B cell (primary cell): ENCODE results near the gene JMJD6. TPM values are rescaled to one million over a fixed set of nuclear protein-coding genes. Genes with fewer than 3 reads are reported as not detected.

ENCODE experiments used
- ATAC-seq: fragments of 200-7000 bp; cut with Tn5 transposase; one replicate; pipeline ENCODE4 v1.10.0; 2021; ENCODE audit warnings: low read depth, mild to moderate bottlenecking, moderate number of reproducible peaks, moderate library complexity
- CTCF ChIA-PET: fragments of 350-600 bp; sonication (Branson Sonifier 250); formaldehyde crosslinking; loops from one replicate; lab custom pipeline; 2021; ENCODE audit warnings: antibody characterized with exemption, inconsistent platforms; lab: Charles Lee
- POLR2A ChIA-PET: fragments of 350-600 bp; sonication (Branson Sonifier 250); formaldehyde crosslinking; loops from one replicate; lab custom pipeline; 2021; ENCODE audit warnings: antibody characterized with exemption; lab: Charles Lee
- DNase-seq: peaks from one replicate; pipeline ENCODE4 v3.0.0; 2013
- H2AFZ ChIP-seq: 2 replicates; pipeline ENCODE4 v1.6.1; 2012; ENCODE audit warnings: mild to moderate bottlenecking, low read depth, low read length; ENCODE audit not compliant: insufficient read depth, poor library complexity, severe bottlenecking
- H3K27ac ChIP-seq, 2 donors: 1 replicate in 1 of 2; 2 replicates in 1 of 2; pipeline ENCODE4 v1.5.1; 2012 to 2013; ENCODE audit warnings: low read length in 2 of 2, mild to moderate bottlenecking in 2 of 2, moderate library complexity in 1 of 2
- H3K27me3 ChIP-seq, 4 experiments: fragments of 200-600 bp in 1 of 4; sonication (generic) in 1 of 4; replicated peaks in 1 of 4; 1 replicate in 2 of 4; 2 replicates in 2 of 4; pipeline versions ENCODE4 v1.6.1 to v1.7.0; 2013 to 2016; ENCODE audit warnings: low read length in 3 of 4, mild to moderate bottlenecking in 2 of 4, mixed read lengths in 1 of 4, moderate library complexity in 1 of 4; ENCODE audit not compliant: insufficient read depth in 4 of 4, control insufficient read depth in 3 of 4; ENCODE audit errors: control extremely low read depth in 1 of 4
- H3K36me3 ChIP-seq, 2 experiments: replicated peaks in 1 of 2; 1 replicate in 1 of 2; 2 replicates in 1 of 2; pipeline versions ENCODE4 v1.6.1 to v1.7.1; 2013; ENCODE audit warnings: low read length in 1 of 2; ENCODE audit not compliant: insufficient read depth in 2 of 2, control insufficient read depth in 1 of 2; ENCODE audit errors: control extremely low read depth in 1 of 2, extremely low read depth in 1 of 2
- H3K4me1 ChIP-seq, 2 donors: fragments of 200-600 bp in 1 of 2; sonication (generic) in 1 of 2; 1 replicate in 1 of 2; 2 replicates in 1 of 2; pipeline versions ENCODE4 v1.5.1 to v1.6.1; 2013 to 2017; ENCODE audit warnings: low read length in 2 of 2; ENCODE audit not compliant: control insufficient read depth in 2 of 2, insufficient read depth in 2 of 2
- H3K4me2 ChIP-seq: replicated peaks from 2 replicates; pipeline ENCODE3; 2012; ENCODE audit warnings: mild to moderate bottlenecking, low read depth, low read length; ENCODE audit not compliant: poor library complexity, severe bottlenecking
- H3K4me3 ChIP-seq, 5 experiments: fragments of 200-600 bp in 1 of 5; sonication (generic) in 1 of 5; 1 replicate in 3 of 5; 2 replicates in 2 of 5; pipeline versions ENCODE4 v1.5.1 to v1.7.0; 2011 to 2016; ENCODE audit warnings: low read length in 4 of 5, mild to moderate bottlenecking in 4 of 5, low read depth in 2 of 5, control low read depth in 1 of 5, moderate library complexity in 1 of 5; ENCODE audit not compliant: insufficient read depth in 1 of 5; ENCODE audit errors: control extremely low read depth in 1 of 5, extremely low read depth in 1 of 5
- H3K79me2 ChIP-seq: fragments of 200-600 bp; sonication (generic); one replicate; pipeline ENCODE4 v1.6.0; 2016; ENCODE audit warnings: low read length; ENCODE audit not compliant: control insufficient read depth, insufficient read depth
- H3K9ac ChIP-seq: fragments of 200-600 bp; sonication (generic); 2 replicates; pipeline ENCODE4 v1.6.1; 2017; ENCODE audit warnings: mild to moderate bottlenecking, low read length, moderate library complexity
- H3K9me3 ChIP-seq, 3 donors: one replicate each; pipeline versions ENCODE4 v1.6.1 to v1.7.1; 2013; ENCODE audit warnings: low read length in 2 of 3; ENCODE audit not compliant: control insufficient read depth in 2 of 3, insufficient read depth in 1 of 3; ENCODE audit errors: control extremely low read depth in 1 of 3
- H4K20me1 ChIP-seq: 2 replicates; pipeline ENCODE4 v1.6.0; 2012; ENCODE audit warnings: mild to moderate bottlenecking, low read length; ENCODE audit not compliant: insufficient read depth, control insufficient read depth, poor library complexity, severe bottlenecking
- H3K27ac Mint-ChIP-seq: one replicate; pipeline ENCODE4 v1.8.0; 2021; ENCODE audit warnings: mixed read lengths
- H3K27me3 Mint-ChIP-seq: one replicate; pipeline ENCODE4 v1.8.0; 2021; ENCODE audit warnings: mixed read lengths
- H3K4me1 Mint-ChIP-seq: one replicate; pipeline ENCODE4 v1.8.0; 2021; ENCODE audit warnings: mixed read lengths
- H3K4me3 Mint-ChIP-seq: one replicate; pipeline ENCODE4 v1.8.0; 2021; ENCODE audit warnings: mixed read lengths
- H3K9me3 Mint-ChIP-seq: one replicate; pipeline ENCODE4 v1.8.0; 2022; ENCODE audit warnings: mixed read lengths; ENCODE audit not compliant: insufficient read depth
- EZH2 ChIP-seq: IDR thresholded peaks from 2 replicates; pipeline ENCODE4 v1.6.1; 2012; ENCODE audit warnings: borderline replicate concordance, low read depth, mild to moderate bottlenecking, moderate library complexity, low read length; ENCODE audit not compliant: insufficient read depth, poor library complexity, severe bottlenecking
- WGBS: methylation state at CpG from one replicate; pipeline ENCODE4 v1.1.5; 2013; ENCODE audit warnings: missing lambda C conversion rate; ENCODE audit not compliant: insufficient coverage; 5-methylcytosine and 5-hydroxymethylcytosine counted together
- intact Hi-C: fragments of 100-400 bp; cut with micrococcal nuclease; formaldehyde crosslinking; loops from one replicate; pipeline ENCODE4 v1.10.0; 2022
- polyA plus RNA-seq: library from polyadenylated mRNA; depleted of rRNA; stranded (reverse); fragments of >200 nt; gene quantifications from 2 replicates; pipeline ENCODE4 v1.2.3, GENCODE V29; 2012
- total RNA-seq, 2 donors: library from RNA; stranded (reverse); fragments of 120-200 nt in 1 of 2; gene quantifications; 1 replicate in 1 of 2; 2 replicates in 1 of 2; pipeline versions ENCODE4 v1.2.3 to v1.2.4, GENCODE V29; 2013 to 2022
- TF ChIP-seq, protein P1 (sequence below): fragments of 200-600 bp; IDR thresholded peaks from one replicate; pipeline ENCODE4 v1.8.0; 2022; ENCODE audit warnings: antibody characterized with exemption, mild to moderate bottlenecking

Gene JMJD6
- total and polyA plus RNA-seq, 2 donors (not counting 1 experiment from before 2014, with no cell fraction given) = 38.2 to 45.0 TPM

DNA sequence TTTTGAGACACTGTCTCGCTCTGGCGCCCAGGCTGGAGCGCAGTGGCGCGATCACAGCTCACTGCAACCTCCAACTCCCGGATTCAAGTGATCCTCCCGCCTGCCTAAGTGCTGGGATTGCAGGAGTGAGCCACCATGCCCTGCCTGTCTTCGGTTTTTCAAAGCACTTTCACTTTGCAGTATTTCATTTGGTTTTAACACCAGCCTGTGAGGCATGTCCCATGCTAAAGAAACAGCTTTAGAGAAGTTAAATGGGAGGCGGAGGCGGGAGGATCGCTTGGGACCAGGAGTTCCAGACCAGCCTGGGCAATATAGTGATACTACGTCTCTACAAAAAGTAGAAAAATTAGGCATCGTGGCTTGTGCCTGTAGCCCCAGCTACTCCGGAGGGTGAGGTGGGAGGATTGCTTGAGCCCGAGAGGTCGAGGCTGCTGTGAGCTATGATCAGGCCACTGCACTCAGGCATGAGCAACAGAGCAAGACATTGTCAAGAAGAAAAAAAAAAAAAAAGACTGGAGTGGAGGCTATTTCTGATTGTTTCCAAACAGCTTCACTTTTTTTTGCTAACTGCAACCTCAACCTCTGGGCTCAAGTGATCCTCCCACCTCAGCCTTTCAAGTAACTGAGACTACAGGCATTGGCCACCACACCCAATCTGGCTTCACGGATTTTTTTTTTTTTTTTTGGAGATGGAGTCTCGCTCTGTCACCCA is 1.5 kb upstream of the JMJD6 start:
- intact Hi-C loops = loop anchor here (2.0 to 5.0 kb wide), 3 partner anchors 17 to 943 kb away; partner anchors contain the start of genes MXRA7, UBE2O and UNK
- ChIA-PET POLR2A (interaction anchor here (0.5 to 5.6 kb wide), 2 partner anchors 9 to 89 kb away, joined by 6 to 75 read pairs; partner anchors contain the start of genes MFSD11 and SRSF2), CTCF (interaction anchor here (1.0 to 6.3 kb wide), 4 partner anchors 9 to 328 kb away, joined by 3 to 56 read pairs (median 18); partner anchors contain the start of genes MFSD11 and SRSF2)
- no peak for TF ChIP-seq EZH2
- TF ChIP-seq, protein P1, sequence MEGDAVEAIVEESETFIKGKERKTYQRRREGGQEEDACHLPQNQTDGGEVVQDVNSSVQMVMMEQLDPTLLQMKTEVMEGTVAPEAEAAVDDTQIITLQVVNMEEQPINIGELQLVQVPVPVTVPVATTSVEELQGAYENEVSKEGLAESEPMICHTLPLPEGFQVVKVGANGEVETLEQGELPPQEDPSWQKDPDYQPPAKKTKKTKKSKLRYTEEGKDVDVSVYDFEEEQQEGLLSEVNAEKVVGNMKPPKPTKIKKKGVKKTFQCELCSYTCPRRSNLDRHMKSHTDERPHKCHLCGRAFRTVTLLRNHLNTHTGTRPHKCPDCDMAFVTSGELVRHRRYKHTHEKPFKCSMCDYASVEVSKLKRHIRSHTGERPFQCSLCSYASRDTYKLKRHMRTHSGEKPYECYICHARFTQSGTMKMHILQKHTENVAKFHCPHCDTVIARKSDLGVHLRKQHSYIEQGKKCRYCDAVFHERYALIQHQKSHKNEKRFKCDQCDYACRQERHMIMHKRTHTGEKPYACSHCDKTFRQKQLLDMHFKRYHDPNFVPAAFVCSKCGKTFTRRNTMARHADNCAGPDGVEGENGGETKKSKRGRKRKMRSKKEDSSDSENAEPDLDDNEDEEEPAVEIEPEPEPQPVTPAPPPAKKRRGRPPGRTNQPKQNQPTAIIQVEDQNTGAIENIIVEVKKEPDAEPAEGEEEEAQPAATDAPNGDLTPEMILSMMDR = no peak
- Histone ChIP-seq H3K27ac (peak overlapping the region; percentile 98 to 99), H3K27me3 (no peaks in the 10 kb centered on the region), H3K4me1 (peaks cover 34 to 56% of the 10 kb centered on the region in 2 donors), H3K79me2 (peaks cover 74% of the 10 kb centered on the region), H2AFZ (peak overlapping the region; percentile 77), H3K4me3 (peak overlapping the region; percentile 45 to 92 (median 84)), H3K9ac (peak overlapping the region; percentile 99), H3K36me3 (peaks cover 0 to 42% of the 10 kb centered on the region in 2 experiments), H3K9me3 (no peaks in the 10 kb centered on the region), H3K4me2 (peak overlapping the region; percentile 95), H4K20me1 (peaks cover 26% of the 10 kb centered on the region)
- 38% methylated on average over 13 of the region's 18 CpGs for WGBS
- Mint-ChIP-seq H3K4me3 (peak overlapping the region; percentile 99), H3K27me3 (no peaks in the 10 kb centered on the region), H3K4me1 (peaks cover 57% of the 10 kb centered on the region), H3K27ac (peak overlapping the region; percentile 99), H3K9me3 (no peaks in the 10 kb centered on the region)
- ATAC-seq (no peak), DNase-seq (peak; percentile 68)
